GM19043 (cell line): Measurements from ENCODE around the gene NLRP6.
"Not testable (repeated sequence)": the region's sequence is repeated elsewhere in the genome, so short reads cannot be mapped to it uniquely, and the experiment has no call there.

ENCODE experiments used
- ATAC-seq: cut with Tn5 transposase; IDR thresholded peaks from one replicate; pipeline ENCODE4 v1.9.1; 2021; ENCODE audit warnings: low read depth; ENCODE audit not compliant: unreplicated experiment

The NLRP6 gene

DNA sequence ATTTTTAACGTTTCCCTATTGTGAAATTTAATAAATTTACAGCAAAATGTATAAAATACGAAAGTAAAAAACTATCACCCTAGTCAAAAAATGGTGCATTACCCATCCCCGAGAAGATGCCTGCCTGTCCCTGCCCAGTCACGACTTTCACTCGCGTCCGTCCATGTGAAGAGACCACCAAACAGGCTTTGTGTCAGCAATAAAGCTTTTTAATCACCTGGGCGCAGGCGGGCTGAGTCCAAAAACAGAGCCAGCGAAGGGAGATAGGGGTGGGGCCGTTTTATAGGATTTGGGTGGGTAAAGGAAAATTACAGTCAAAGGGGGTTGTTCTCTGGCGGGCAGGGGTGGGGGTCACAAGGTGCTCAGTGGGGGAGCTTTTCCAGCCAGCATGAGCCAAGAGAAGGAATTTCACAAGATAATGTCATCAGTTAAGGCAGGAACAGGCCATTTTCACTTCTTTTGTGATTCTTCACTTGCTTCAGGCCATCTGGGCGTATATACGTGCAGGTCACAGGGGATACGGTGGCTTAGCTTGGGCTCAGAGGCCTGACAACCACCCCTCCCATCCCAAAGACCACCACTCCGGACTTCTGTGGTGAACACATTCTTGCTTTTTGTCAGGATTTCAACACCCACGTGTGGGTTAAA lies 55.5 kb downstream of the NLRP6 start:
- ATAC-seq = not testable (repeated sequence)

GRCh38 chr11:334264-334994 lies 56.2 kb downstream of the NLRP6 start:
- no peak for ATAC-seq
